ENCODE measurements around the gene ZNF830.
A peak's percentile ranks its signal among the peaks of the same experiment; 100 is the strongest.
"Not testable (repeated sequence)": the region's sequence is repeated elsewhere in the genome, so short reads cannot be mapped to it uniquely, and the experiment has no call there.

The ZNF830 gene

DNA sequence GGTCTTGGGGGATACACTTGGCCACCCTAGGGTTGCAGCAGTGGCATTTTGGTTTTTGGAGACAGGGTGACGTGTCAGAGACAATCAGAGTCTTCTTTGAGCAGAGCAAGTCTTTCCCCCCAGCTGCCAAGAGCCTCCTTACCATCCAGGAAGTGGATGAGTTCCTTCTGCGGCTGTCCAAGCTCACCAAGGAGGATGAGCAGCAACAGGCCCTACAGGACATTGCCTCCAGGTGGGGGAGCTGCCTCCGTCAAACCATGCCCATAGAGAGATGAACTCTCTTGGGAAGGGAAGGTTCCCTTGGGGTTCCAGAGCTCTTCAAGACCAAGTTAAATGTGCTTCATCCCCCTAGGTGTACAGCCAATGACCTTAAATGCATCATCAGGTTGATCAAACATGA, 30.3 kb downstream of the ZNF830 start:
- DNase-seq, result no peak

DNA sequence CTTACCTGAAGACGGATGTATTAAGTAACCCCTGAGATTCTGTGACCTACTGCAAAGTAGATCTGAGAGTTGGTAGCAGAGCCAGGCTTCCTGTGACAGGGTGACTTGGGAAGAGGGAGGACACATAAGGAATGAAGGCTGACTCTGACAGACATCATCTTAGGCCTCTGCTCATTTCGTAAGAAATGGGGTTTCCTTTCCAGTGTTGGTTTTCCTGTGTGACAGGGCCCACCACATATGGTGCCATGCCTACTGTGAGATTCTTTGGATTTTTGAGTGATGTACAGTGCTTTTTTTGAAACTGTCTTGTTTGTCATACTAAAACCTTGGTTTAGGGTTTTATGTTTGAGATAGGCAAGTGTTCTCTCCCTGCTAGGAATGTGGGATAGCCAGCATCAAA, 31.7 kb downstream of the ZNF830 start:
- DNase-seq, result no peak

DNA sequence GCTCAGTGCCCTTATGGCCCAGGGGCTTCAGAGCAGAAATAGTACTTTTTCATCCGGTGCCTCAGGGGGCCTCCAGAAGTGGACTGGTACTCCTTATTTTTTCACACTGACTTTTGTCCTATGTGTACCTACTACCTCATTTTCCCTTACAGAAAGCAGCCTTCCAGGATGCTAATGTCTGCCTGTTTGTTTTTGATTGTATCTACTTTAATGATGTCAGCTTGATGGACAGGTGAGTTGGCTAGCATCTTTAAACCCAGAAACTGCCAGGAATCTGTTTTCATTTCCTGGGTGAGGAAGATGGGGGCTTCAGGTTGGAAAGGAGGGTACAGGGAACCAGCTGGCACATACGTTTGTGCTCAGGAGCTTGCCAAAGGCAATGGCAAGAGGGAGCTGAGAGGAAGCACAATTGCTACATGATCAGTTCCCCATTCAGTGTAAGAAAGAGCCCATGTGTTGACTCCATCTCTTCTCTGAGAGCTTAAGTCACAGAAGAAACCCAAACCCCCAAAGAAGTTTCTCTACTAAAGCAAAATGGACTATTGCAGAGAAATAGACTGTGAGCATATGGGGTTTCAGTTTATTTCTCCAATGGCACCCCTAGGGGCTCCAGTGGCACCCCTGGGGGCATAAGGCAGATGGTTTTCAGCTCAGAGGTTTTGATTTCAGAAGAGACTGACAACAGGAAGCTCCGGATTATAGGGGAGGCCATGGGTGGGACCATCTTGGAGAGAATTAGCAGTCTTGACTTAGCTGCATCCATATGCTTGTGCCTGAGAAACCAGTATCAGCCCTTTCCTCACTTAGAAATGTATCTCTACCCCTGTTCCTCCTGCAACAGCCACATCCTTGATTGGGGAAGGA, 35.3 kb downstream of the ZNF830 start:
- no peak for DNase-seq

DNA sequence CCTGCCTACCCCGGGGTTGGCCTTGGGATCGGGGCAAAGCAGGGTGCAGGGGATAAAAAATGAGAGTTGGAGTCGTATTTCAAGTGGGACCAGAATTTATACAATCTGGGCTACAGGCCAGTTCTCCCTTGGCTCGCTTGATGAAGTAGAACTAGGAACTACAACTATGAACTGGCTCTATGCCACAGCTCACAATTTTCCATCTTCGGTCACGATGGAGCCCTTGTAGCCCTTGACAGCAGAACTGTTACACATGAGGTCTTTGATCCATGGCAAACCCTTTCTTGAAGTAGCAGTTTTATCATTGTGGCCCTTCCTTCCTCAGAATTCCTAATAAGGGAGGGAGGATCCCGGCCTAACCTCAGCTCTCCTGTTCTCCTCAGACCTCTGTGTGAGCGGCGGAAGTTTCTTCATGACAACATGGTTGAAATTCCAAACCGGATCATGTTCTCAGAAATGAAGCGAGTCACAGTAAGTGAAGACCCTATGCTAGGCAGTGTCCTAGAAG, 36.1 kb downstream of the ZNF830 start:
- DNase-seq, result peak; percentile 85

DNA sequence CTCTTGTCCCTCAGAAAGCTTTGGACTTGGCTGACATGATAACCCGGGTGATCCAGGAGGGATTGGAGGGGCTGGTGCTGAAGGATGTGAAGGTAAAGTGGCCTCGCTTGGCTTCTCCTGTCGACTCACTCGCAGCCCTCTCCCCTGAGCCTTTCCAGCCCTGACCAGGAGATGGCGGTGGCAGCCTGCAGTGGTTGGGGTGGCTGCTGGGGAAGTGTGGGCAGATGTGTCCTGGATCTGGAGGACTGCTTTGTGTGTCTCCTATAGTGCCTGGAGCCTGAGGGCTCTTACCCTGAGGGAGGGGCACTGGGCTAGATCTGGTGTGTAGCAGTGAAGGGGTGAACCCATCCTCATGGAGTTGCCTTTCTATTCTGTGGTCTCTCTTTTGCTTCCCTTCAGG, 36.9 kb downstream of the ZNF830 start:
- peak; percentile 59 for DNase-seq

DNA sequence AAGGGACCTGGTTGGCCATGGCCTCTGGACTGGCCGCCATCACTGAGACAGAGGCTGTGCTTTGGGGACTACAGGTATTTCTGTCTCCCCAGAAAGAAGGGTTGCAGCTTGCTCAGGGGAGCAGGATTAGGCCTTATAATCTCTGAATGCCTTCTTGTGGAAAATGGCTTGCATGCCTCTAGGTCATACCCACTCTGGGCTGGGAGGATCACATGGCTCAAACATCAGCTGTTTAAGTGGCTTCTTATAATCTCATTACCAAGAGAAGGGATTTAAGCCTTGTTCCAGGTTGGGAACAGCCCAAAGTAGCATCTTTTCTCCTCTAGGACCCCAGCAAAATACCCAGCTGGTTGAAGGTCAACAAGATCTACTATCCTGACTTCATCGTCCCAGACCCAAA, 38.1 kb downstream of the ZNF830 start:
- no peak for DNase-seq

DNA sequence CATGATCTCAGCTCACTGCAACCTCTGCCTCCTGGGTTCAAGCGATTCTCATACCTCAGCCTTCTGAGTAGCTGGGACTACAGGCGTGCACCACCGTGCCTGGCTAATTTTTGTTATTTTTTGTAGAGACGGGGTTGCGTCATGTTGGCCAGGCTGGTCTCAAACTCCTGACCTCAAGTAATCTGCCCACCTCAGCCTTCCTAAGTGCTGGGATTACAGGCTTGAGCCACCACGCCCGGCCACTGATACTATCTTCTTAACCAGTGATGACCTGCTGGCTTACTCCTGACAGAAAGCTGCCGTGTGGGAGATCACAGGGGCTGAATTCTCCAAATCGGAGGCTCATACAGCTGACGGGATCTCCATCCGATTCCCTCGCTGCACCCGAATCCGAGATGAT, 39.6 kb downstream of the ZNF830 start:
- not testable (repeated sequence) for DNase-seq

DNA sequence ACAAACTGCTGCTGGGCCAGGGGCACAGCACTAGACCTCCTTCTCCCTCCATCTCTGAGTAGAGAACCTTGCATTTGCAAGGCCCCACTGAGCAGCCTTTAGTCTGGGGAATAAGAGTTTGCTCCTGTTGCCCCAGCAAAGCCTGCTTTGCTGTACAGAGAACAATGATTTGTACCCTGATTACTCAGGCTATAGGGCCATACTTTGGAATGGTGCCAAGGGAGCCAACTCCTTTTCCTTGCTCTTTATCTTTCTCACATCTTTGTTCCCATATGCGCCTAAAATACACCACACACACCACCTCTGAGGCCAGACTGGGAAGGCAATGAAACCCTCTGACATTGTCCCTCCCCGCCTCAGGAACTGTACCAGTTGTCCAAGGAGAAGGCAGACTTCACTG, 40.2 kb downstream of the ZNF830 start:
- DNase-seq, result no peak

DNA sequence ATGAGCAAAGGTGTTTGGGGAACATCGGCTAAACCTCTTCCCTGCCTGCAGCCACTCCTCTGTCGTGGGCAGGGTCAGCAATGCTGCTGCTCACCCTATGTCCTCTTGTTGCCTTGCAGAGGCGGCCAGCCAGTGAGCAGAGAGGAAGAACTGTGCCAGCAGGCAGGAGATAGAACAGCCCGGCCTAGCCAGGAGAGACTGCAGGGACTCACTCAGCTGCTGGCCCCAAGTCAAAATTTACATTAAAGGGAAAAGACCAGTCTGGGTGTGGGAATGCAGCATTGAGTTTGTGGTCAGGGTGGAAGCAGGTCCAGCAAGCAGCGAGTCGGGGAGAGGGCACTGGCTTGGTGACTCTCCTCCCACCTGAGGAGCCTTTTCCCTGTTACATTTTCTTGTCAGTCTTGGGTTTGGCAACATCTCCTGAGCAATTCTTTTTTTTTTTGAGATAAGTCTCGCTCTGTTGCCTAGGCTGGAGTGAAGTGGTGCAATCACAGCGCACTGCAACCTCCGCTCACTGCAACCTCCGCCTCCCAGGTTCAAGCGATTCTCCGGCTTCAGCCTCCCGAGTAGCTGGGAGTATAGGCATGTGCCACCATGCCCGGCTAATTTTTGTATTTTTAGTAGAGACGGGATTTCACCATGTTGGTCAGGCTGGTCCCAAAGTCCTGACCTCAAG, 41.7 kb downstream of the ZNF830 start:
- DNase-seq, result no peak

DNA sequence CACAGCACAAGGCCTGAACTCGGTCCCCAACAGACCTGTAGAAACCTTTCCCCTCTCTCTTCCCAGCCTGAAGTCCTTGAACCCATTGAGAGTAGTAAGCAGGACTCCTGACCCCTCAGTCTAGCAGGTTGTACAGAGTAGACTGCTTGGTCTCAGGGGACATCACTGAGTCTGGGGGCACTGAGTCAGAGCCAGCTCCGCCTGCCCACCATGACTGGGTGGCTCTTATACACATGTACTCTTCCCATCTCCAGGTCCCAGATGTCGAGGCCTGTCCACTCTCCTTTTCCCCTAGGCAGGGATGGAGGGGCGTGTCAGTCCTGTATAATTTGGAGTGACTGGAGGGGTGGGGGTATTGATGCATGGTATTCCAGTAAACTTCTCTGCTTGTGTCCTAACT, 42.4 kb downstream of the ZNF830 start:
- no peak for DNase-seq

DNA sequence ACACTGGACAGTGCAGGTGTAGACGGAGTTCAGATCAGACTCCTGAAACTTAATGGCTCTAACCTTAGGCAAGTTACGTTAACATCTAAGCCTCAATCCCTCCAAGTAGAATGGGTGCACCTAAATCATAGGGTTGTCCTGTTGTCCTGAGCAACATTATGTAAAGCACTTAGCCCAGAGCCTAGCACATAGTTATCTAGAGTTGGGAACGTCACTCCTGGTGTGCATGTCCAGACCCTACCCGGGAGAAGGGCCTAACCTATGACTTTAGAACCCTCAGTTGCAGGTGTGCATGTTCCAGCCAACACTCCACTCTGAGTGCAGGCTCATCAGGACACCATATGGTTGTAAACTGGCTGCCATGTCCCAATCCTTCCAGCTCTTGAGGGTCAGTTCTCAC, 45.0 kb downstream of the ZNF830 start:
- no peak for DNase-seq

DNA sequence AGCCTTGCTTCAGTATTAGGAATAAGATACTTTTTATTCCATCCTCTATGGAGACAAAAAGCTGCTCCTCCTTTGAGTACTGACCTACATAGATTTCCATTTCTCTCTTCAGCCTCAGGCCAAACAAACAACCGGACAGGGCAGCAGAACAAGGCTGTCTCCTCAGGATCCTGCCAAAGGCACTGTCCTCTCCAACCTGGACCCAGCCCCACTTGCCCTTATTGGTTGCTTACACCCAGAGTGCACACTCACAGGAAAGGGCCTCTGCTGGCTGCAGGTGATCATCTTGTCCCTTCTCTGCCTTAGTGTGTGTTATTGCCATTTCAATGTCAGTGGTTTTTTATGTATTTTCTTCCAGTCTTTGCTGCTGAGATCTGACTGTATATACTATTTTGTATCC, 45.6 kb downstream of the ZNF830 start:
- no peak for DNase-seq

DNA sequence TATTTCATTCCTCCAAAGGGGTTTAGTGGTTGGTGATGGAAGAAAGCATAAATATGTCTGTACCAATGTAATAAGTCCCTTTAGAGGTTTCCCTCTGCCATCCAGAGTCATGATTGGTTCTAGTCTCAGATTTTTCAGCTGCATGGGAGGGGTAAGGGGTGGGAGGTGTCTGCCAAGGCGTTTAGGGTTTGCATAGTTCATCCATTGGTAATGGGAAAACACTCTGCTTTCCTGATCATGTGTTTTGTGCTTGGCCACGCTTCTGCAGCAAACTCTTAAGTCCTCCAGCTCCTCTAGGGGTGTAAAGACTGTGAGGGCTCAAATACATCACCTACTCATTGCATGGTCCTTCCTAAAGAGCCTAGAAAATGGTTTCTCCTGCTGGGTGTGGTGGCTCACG, 48.8 kb downstream of the ZNF830 start:
- DNase-seq, result no peak

DNA sequence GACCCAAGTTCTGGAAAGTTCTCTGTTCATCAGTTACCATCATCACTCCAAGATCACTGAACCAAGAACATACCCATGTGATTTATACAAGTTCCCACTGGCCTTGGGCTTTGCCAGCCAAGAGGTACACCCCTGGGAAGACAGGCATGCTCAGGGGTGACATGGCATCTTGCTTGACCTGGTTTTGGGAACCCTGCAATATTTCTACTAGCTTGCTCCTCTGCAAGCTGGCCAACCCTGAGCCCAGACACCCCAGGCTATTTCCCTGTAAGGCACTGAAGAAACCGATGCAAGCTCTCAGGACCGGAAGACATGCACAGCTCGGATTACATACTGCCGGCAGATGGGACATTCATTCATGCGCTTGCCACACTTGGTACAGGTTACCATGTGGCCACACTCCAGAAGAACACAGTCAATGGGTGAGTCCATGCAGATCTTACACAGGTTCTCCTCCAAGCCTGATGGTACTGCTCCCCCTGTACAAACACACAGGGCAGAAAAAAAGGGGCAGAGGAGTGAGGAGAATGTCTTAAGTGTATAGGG, 50.4 kb downstream of the ZNF830 start:
- DNase-seq, result no peak

Data from fibroblast of skin of right quadriceps (primary cell).